Measurements from ENCODE around the gene POLD4.

POLD4 gene

DNA sequence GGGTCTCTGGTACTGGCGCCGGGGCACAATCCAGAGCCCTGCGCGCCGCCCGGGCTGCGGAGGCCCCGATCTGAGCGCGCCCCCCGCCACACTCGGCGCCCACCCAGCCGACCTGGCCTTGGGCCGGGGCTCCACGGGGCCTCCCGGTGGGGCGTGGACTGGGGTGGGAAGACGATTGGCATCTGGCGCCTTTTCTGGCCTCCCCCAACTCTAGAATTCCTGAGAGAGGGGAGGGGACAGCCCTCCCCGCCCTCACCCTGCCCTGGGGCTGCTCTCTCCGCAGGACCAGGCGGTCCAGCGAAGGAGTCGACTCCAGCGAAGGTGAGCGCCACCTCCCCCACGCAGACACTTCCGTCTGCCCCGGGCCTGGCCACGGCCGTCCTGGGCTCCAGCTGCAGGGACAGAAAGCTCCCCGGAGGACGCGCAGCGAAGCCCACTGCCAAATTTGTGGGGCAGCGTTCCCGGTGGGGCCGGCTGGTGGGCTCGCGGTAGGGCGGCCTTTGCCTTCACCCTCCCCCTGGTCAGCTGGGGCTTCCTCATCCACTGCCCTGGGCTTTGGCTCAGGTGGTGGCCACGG, 49.4 kb downstream of the POLD4 start:
- in situ Hi-C loops (cut with HindIII; ENCODE audit: low sequenced_read_pairs), result no loop called here

DNA sequence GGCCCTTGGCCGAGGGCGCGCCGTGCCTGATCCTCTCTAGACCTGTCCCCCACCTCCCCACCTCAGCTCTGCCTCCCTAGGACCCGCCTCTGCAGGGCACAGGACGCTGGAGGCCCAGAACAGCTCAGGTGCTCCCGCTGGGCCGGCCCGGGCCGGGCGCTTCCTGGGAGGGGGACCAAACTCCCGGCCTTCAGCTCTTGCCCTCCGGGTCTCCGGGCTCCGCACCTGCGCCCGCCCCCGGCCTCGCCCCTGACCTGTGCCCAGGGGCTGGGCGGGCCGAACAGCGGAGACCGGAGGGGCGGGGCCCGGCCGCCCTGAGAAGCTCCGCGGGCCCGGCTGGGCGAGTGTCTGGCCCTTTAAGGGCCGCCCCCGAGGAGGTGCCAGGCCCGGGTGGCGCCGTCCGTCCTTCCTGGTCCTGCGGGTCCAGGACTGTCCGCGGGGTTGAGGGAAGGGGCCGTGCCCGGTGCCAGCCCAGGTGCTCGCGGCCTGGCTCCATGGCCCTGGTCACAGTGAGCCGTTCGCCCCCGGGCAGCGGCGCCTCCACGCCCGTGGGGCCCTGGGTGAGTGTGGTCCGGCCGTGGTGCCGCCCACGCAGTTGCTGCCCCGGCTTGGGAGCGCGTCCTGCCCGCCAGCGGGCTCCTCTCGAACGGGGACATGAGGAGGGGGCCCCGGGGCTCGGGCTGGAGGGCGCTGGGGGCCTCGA, 50.1 kb downstream of the POLD4 start, which contains the start of gene SSH3:
Gene SSH3 (plus strand): TSS at position 399 of the 703 bp plus-strand sequence. CDS start 96 bp downstream, at position 495.
- in situ Hi-C loops (cut with HindIII; ENCODE audit: low sequenced_read_pairs), result no loop called here

DNA sequence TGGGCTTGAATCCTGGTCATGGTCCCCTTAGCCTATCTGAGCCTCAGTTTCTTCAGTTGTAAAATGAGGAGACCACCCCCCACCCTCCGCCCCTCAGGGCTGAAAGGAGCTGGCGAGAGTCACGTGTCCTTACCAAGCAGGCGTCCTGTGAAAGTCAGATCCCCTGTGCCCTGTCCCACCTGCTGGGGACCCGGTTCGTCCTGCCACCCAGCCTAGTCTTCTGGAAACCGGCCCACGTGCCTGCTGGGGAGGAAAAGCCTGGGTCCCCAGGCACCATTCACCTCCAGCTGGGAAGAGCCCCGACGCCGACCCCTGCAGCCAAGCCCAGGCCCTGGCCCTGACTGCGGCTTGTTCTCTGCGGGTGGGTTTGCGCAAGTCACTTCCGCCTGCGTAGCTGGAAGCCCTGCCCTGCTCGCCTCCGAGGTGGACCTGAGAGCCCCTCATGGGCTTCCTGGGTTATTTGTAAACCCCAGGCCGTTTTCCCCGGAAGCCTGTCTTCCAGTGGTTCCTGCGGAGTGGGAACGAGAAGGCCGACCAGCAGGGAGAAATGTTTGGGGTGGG, 50.7 kb downstream of the POLD4 start:
- in situ Hi-C loops (cut with HindIII; ENCODE audit: low sequenced_read_pairs), result no loop called here

DNA sequence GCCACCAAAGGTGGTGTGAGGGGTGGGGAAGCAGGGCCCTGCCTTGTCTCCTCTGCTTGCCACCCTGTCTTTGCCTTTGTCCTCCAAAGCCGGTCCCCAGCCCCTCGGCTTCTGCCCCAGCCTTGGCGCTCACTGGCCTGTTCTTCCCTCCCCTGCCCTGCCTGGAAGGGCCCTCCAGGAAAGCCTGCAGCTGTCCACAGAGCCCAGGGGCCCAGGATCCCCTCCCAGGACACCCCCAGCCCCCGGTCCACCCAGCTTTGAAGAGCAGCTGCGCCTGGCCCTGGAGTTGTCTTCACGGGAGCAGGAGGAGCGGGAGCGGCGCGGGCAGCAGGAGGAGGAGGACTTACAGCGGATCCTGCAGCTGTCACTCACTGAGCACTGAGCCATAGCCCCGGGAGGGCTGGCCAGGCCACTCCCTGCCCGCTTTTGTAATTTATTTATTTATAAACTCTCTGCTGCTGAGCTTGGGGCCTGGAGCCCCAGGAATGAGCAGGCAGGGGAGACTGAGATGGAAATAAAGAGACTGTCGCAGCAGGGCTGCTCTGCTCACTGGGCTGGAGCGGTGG, 51.3 kb downstream of the POLD4 start:
- in situ Hi-C loops (cut with HindIII; ENCODE audit: low sequenced_read_pairs), result no loop called here

DNA sequence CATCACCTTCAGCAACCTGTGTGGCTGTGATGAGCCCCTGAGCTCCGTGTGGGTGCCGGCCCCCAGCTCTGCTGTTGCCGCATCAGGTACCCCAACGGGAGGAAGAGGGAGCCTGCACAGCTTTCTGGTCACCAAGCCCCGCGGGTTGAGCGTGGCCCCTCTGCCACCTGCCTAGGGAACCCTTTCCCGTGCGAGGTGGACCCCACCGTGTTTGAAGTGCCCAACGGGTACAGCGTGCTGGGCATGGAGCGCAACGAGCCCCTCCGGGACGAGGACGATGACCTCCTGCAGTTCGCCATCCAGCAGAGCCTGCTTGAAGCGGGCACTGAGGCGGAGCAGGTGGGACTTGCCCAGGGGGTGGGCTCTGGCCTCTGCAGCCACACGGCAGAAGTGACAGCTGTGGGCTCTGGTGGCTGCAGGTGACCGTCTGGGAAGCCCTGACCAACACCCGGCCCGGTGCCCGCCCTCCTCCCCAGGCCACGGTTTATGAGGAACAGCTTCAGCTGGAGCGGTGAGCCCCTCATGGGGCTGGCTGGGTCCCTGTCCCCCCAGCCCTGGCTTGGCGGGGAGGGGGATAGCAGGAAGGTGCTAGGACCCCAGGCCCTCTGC, 51.9 kb downstream of the POLD4 start:
- in situ Hi-C loops (cut with HindIII; ENCODE audit: low sequenced_read_pairs), result no loop called here
